Activated CD4-positive, alpha-beta T cell treated with anti-CD3 and anti-CD28 coated beads, Interleukin-2, Interleukin-4, amounts not matched to agents 100 ng/mL and 50 ng/mL, durations not matched to agents 16 hours and 8 hours (primary cell): Measurements from ENCODE around the gene TARDBP.
A peak's percentile ranks its signal among the peaks of the same experiment; 100 is the strongest.
"Not testable (repeated sequence)": the region's sequence is repeated elsewhere in the genome, so short reads cannot be mapped to it uniquely, and the experiment has no call there.

Experiments used
- DNase-seq: peaks from one replicate; pipeline ENCODE4 v3.0.0-alpha.2; 2020; ENCODE audit warnings: low spot score

The TARDBP gene

GRCh38 chr1:11012260-11013159, at the start of gene TARDBP:
Gene TARDBP, plus strand, starts transcription at chr1:11012654. Its CDS starts 1,074 bp downstream, at chr1:11013728.
- DNase-seq = peak; percentile 89

GRCh38 chr1:10965546-10966226, 46.8 kb upstream of the TARDBP start:
- DNase-seq = no peak

- no peak for DNase-seq
Measured at GRCh38 chr1:10967090-10967489, 45.4 kb upstream of the TARDBP start.

GRCh38 chr1:10968411-10968826, 44.0 kb upstream of the TARDBP start:
- no peak for DNase-seq

- DNase-seq = no peak
Measured at GRCh38 chr1:10969267-10969970, 43.0 kb upstream of the TARDBP start.

- no peak for DNase-seq
Measured at GRCh38 chr1:10969971-10970332, 42.5 kb upstream of the TARDBP start.

- DNase-seq = no peak
Measured at GRCh38 chr1:10973552-10973951, 38.9 kb upstream of the TARDBP start.

- DNase-seq = no peak
Measured at GRCh38 chr1:10973956-10974881, 38.2 kb upstream of the TARDBP start.

- DNase-seq = no peak
Measured at GRCh38 chr1:10975567-10976326, 36.7 kb upstream of the TARDBP start.

- DNase-seq = no peak
Measured at GRCh38 chr1:10978719-10979118, 33.7 kb upstream of the TARDBP start.

- DNase-seq = no peak
Measured at GRCh38 chr1:10979483-10979920, 33.0 kb upstream of the TARDBP start.

GRCh38 chr1:10980094-10980577, 32.3 kb upstream of the TARDBP start:
- no peak for DNase-seq

GRCh38 chr1:10980841-10981727, 31.4 kb upstream of the TARDBP start:
- no peak for DNase-seq

- no peak for DNase-seq
Measured at GRCh38 chr1:10986525-10986890, 25.9 kb upstream of the TARDBP start.

- DNase-seq = no peak
Measured at GRCh38 chr1:10987840-10988417, 24.5 kb upstream of the TARDBP start.

GRCh38 chr1:10989095-10989494, 23.4 kb upstream of the TARDBP start:
- no peak for DNase-seq

GRCh38 chr1:10989920-10990516, 22.4 kb upstream of the TARDBP start:
- DNase-seq = not testable (repeated sequence)

- DNase-seq = no peak
Measured at GRCh38 chr1:10990828-10991227, 21.6 kb upstream of the TARDBP start.

GRCh38 chr1:10992004-10992403, 20.4 kb upstream of the TARDBP start:
- DNase-seq = not testable (repeated sequence)
